Loucy (cell line): ENCODE results near the gene WDR7.

Experiments
- H2AFZ ChIP-seq: fragments of 200-600 bp; sonication (generic); 2 replicates; pipeline ENCODE4 v1.6.0; 2016; ENCODE audit warnings: antibody characterized with exemption, mild to moderate bottlenecking, low read length, moderate library complexity
- H3F3A ChIP-seq: fragments of 200-600 bp; 2 replicates; pipeline ENCODE4 v1.6.0; 2016; ENCODE audit warnings: antibody characterized with exemption, low read depth, mild to moderate bottlenecking
- H3K27me3 ChIP-seq: fragments of 200-600 bp; sonication (generic); 2 replicates; pipeline ENCODE4 v1.6.1; 2014; ENCODE audit warnings: low read length, mild to moderate bottlenecking; ENCODE audit not compliant: insufficient read depth, poor library complexity, severe bottlenecking
- H3K36me3 ChIP-seq: fragments of 200-600 bp; sonication (generic); 2 replicates; pipeline ENCODE4 v1.6.1; 2016; ENCODE audit warnings: low read length; ENCODE audit not compliant: insufficient read depth
- H3K4me1 ChIP-seq: fragments of 200-600 bp; sonication (generic); 2 replicates; pipeline ENCODE4 v1.5.1; 2014; ENCODE audit warnings: low read length, mild to moderate bottlenecking; ENCODE audit not compliant: insufficient read depth, poor library complexity, severe bottlenecking
- H3K4me2 ChIP-seq: fragments of 200-600 bp; sonication (generic); 2 replicates; pipeline ENCODE4 v1.6.0; 2014; ENCODE audit warnings: antibody characterized with exemption, low read length, low read depth, mild to moderate bottlenecking; ENCODE audit not compliant: poor library complexity, severe bottlenecking
- H3K4me3 ChIP-seq: fragments of 200-600 bp; sonication (generic); 2 replicates; pipeline ENCODE4 v1.5.1; 2014; ENCODE audit warnings: low read length, mild to moderate bottlenecking, mixed read lengths; ENCODE audit not compliant: poor library complexity, severe bottlenecking
- H3K79me2 ChIP-seq: fragments of 200-600 bp; sonication (generic); 2 replicates; pipeline ENCODE4 v1.6.1; 2014; ENCODE audit warnings: low read length; ENCODE audit not compliant: insufficient read depth
- H3K9ac ChIP-seq: fragments of 200-600 bp; sonication (generic); 2 replicates; pipeline ENCODE4 v1.6.0; 2014; ENCODE audit warnings: mild to moderate bottlenecking, low read depth, low read length, moderate library complexity; ENCODE audit not compliant: poor library complexity, severe bottlenecking
- H3K9me2 ChIP-seq: fragments of 200-600 bp; sonication (generic); replicated peaks from 2 replicates; pipeline ENCODE4 v1.6.1; 2016; ENCODE audit warnings: low read depth, low read length, mixed read lengths
- H3K9me3 ChIP-seq: fragments of 200-600 bp; sonication (generic); 2 replicates; pipeline ENCODE4 v1.6.1; 2014; ENCODE audit warnings: mild to moderate bottlenecking, antibody characterized with exemption, low read length, low read depth; ENCODE audit not compliant: insufficient read depth
- H4K20me1 ChIP-seq: fragments of 200-600 bp; sonication (generic); 2 replicates; pipeline ENCODE4 v1.6.0; 2014; ENCODE audit warnings: antibody characterized with exemption, low read length, mild to moderate bottlenecking; ENCODE audit not compliant: insufficient read depth, poor library complexity, severe bottlenecking
- CTCF ChIP-seq: fragments of 200-600 bp; sonication (generic); conservative IDR thresholded peaks from 2 replicates; pipeline ENCODE4 v1.5.1; 2014; ENCODE audit warnings: mild to moderate bottlenecking, antibody characterized with exemption, low read length
- EZH2phosphoT487 ChIP-seq: fragments of 200-600 bp; IDR thresholded peaks from 2 replicates; pipeline ENCODE4 v1.6.1; 2018; ENCODE audit warnings: antibody characterized with exemption, mild to moderate bottlenecking, moderate library complexity, borderline replicate concordance

The WDR7 gene

GRCh38 chr18:56935434-56936040, 284.4 kb downstream of the WDR7 start:
- H3K9me2 ChIP-seq = no peaks in the 10 kb centered on the region
- H3K9me3 ChIP-seq = no peaks in the 10 kb centered on the region
- H3K27me3 ChIP-seq = no peaks in the 10 kb centered on the region
- peaks cover 6% of the 10 kb centered on the region; the same call in 1 of the 2 replicates for H3K36me3 ChIP-seq
- H3K79me2 ChIP-seq = no peaks in the 10 kb centered on the region
- H2AFZ ChIP-seq = no peak overlapping the region
- no peak overlapping the region for H3K4me2 ChIP-seq
- no peaks in the 10 kb centered on the region for H4K20me1 ChIP-seq
- no peak overlapping the region for H3K4me3 ChIP-seq
- no peaks in the 10 kb centered on the region for H3F3A ChIP-seq
- no peaks in the 10 kb centered on the region for H3K4me1 ChIP-seq
- H3K9ac ChIP-seq = no peak overlapping the region
- TF ChIP-seq CTCF (no peak), EZH2phosphoT487 (no peak)

GRCh38 chr18:56936457-56936856, 285.3 kb downstream of the WDR7 start:
- no peaks in the 10 kb centered on the region for H3K79me2 ChIP-seq
- H3K36me3 ChIP-seq = peaks cover 6% of the 10 kb centered on the region; the same call in 1 of the 2 replicates
- no peaks in the 10 kb centered on the region for H3K4me1 ChIP-seq
- no peaks in the 10 kb centered on the region for H3K9me2 ChIP-seq
- H3K9ac ChIP-seq = no peak overlapping the region
- no peak overlapping the region for H2AFZ ChIP-seq
- H4K20me1 ChIP-seq = no peaks in the 10 kb centered on the region
- H3F3A ChIP-seq = no peaks in the 10 kb centered on the region
- no peaks in the 10 kb centered on the region for H3K9me3 ChIP-seq
- TF ChIP-seq EZH2phosphoT487 (no peak), CTCF (no peak)
- no peak overlapping the region for H3K4me3 ChIP-seq
- H3K4me2 ChIP-seq = no peak overlapping the region
- H3K27me3 ChIP-seq = no peaks in the 10 kb centered on the region

GRCh38 chr18:56937874-56938430, 286.8 kb downstream of the WDR7 start:
- H3K9ac ChIP-seq = no peak overlapping the region
- H3K4me2 ChIP-seq = no peak overlapping the region
- no peak overlapping the region for H3K4me3 ChIP-seq
- H3K79me2 ChIP-seq = no peaks in the 10 kb centered on the region
- no peak overlapping the region for H2AFZ ChIP-seq
- no peaks in the 10 kb centered on the region for H3K4me1 ChIP-seq
- no peaks in the 10 kb centered on the region for H3F3A ChIP-seq
- no peaks in the 10 kb centered on the region for H3K27me3 ChIP-seq
- H3K9me2 ChIP-seq = no peaks in the 10 kb centered on the region
- no peaks in the 10 kb centered on the region for H4K20me1 ChIP-seq
- H3K9me3 ChIP-seq = no peaks in the 10 kb centered on the region
- TF ChIP-seq CTCF (no peak), EZH2phosphoT487 (no peak)
- H3K36me3 ChIP-seq = peaks cover 6% of the 10 kb centered on the region; the same call in 1 of the 2 replicates
